Mucosa of rectum (tissue), 2 donors: Measurements from ENCODE around the gene TACC3.

ENCODE experiments used
- H3K27ac ChIP-seq, 2 donors: one replicate each; pipeline ENCODE4 v1.7.0; 2013; ENCODE audit warnings: inconsistent platforms in 2 of 2, low read depth in 2 of 2, low read length in 2 of 2
- H3K27me3 ChIP-seq, 2 donors: one replicate each; pipeline ENCODE4 v1.7.0; 2013; ENCODE audit warnings: low read length in 2 of 2; ENCODE audit not compliant: control insufficient read depth in 2 of 2, insufficient read depth in 2 of 2
- H3K36me3 ChIP-seq, 2 donors: one replicate each; pipeline ENCODE4 v1.7.0; 2013; ENCODE audit warnings: low read length in 2 of 2; ENCODE audit not compliant: control insufficient read depth in 2 of 2, insufficient read depth in 2 of 2
- H3K4me1 ChIP-seq, 2 donors: one replicate each; pipeline ENCODE4 v1.7.0; 2013; ENCODE audit warnings: low read length in 2 of 2, mild to moderate bottlenecking in 1 of 2; ENCODE audit not compliant: control insufficient read depth in 2 of 2, insufficient read depth in 2 of 2
- H3K4me3 ChIP-seq, 2 donors: one replicate each; pipeline ENCODE4 v1.7.0; 2013; ENCODE audit warnings: low read length in 2 of 2
- H3K9ac ChIP-seq, 2 donors: one replicate each; pipeline ENCODE4 v1.7.0; 2013; ENCODE audit warnings: low read length in 2 of 2, low read depth in 1 of 2, mild to moderate bottlenecking in 1 of 2
- H3K9me3 ChIP-seq, 2 donors: one replicate each; pipeline ENCODE4 v1.7.0; 2013; ENCODE audit warnings: low read length in 2 of 2; ENCODE audit not compliant: control insufficient read depth in 2 of 2
- donor health status: healthy.
- donor health status: Normal muscosa, but diverticular disease.

TACC3 gene

DNA sequence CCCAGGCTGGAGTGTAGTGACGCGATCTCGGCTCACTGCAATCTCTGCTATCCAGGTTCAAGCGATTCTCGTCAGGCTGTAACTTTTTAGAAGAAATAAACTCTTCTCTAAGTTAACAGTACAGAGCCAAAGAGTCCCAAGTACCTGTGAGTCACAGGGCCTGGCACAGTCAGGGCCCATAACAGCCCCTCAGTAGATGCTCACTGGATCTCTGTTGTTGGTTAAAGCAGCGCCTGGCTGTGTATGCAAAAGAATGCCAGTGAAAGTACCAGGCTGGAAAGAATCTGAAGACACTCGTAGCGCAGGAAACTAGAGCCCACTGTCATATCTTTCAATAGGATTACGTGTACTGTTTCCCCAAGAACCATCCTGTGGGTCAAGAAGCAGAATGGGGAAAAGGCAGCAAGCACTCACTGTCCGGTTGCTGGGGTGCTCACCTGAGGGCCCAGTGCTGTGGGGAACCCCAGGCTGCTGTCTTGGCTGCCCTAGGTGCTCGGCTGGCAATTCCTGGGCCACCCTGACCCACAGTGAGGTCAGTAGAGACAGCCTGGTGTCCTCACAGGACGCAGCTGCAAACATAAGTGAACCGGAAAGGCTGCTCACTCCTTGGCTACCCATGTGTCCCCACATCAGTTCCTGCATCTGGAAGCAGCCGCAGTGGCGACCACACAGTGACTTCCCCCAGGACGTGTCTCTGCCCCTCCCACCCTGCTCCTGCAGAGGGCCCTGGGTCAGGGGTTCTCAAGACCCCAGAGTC is 6.1 kb upstream of the TACC3 start:
- Histone ChIP-seq H3K27ac (peak overlapping the region in 1 of 2 donors; percentile 67), H3K9ac (no peak overlapping the region), H3K36me3 (peaks cover 12 to 24% of the 10 kb centered on the region in 2 donors), H3K4me1 (peaks cover 32 to 46% of the 10 kb centered on the region in 2 donors), H3K9me3 (no peaks in the 10 kb centered on the region), H3K27me3 (no peaks in the 10 kb centered on the region), H3K4me3 (peak overlapping the region in 1 of 2 donors; percentile 5)

DNA sequence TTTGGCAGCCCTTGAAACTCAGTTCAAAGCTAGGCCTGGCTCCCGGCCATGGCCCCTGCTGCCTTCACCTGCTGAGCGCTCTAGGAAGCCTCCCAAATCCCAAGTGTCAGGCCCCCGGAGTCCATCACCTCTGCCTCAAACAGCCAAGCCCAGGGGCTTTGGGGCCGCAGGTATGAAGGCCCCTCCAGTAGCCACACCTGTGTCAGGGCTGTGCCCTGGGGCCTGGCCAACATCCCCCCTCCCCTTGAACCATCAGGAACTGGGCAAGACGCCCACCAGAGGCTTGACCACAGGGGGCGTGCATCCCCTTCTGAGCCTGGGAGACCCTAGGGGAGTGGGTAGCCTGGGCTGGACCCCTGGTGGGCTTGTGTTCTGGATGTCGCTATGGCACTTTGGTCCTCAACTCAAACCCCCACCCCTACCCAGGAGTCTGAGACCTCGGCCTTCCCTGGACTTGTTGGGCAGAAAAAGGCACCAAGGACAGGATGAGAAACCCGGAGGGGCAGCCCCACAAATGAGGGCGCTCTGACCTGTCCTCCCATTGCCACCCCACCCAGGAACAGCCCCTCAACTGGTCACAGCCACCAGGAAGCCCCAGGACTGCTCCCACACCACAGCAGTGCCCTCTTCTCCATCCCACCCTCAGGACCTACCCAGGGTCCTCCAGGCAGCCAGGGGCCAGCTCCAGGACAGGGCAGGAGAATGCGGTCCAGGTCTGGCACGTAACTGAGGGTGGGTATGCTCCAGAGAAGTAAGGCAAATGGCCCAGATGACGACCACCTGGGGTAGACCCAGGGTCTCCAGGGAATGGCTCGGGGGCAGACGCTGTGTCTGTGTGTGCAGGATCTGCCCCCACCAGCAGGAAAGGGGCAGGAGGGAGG is 5.0 kb upstream of the TACC3 start:
- peaks cover 29 to 43% of the 10 kb centered on the region in 2 donors for H3K4me1 ChIP-seq
- H3K27ac ChIP-seq, result no peak overlapping the region
- H3K36me3 ChIP-seq, result peaks cover 12 to 24% of the 10 kb centered on the region in 2 donors
- no peak overlapping the region for H3K4me3 ChIP-seq
- H3K27me3 ChIP-seq, result no peaks in the 10 kb centered on the region
- H3K9ac ChIP-seq, result no peak overlapping the region
- no peaks in the 10 kb centered on the region for H3K9me3 ChIP-seq

DNA sequence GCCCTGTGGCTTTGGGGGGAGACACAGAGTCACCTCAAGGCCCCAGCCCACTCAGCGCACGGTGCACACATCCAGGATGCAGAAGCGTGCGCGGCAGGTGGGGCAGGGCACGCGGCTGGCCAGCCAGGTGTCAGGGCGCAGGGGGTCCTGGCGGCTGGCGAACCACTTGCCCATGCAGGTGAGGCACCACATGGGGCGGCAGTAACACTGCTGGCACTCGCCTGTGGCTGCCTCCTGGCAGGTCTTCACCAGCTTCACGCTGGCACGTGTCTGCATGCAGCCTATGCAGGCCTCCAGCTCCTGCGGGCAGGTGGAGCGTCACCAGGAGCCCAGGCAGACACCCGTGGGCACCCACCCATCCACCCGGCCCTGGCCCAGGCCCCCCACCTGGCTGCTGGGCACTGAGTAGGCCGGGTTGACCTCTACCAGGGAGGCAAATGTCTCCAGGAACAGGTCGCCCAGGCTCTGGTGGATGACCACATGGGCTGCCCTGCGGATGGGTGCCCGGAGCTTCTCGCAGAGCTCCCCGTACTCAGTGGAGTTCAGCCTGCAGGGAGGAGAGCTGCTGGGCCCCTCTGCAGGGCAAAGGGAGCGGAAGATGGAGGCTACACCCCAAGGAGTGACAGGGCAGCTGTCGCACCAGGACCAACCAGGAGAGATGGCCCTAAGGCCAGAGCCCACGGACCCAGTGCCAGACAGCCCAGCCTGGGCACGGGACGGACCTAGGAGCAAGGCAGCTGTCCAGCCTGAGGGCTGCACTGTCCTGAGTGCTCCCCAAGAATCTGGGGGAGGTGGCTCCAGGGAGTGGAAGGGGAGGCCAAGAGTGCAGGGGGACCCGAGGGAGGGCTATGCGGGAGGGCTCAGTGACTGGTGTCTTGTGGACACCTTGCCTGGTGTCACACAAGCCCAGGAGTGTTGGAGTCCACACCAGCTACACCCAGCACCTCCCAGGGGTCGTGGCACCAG is 3.9 kb upstream of the TACC3 start:
- Histone ChIP-seq H3K4me3 (no peak overlapping the region), H3K9ac (no peak overlapping the region), H3K36me3 (peaks cover 12 to 24% of the 10 kb centered on the region in 2 donors), H3K27me3 (no peaks in the 10 kb centered on the region), H3K4me1 (peaks cover 36 to 48% of the 10 kb centered on the region in 2 donors), H3K9me3 (no peaks in the 10 kb centered on the region), H3K27ac (no peak overlapping the region)

DNA sequence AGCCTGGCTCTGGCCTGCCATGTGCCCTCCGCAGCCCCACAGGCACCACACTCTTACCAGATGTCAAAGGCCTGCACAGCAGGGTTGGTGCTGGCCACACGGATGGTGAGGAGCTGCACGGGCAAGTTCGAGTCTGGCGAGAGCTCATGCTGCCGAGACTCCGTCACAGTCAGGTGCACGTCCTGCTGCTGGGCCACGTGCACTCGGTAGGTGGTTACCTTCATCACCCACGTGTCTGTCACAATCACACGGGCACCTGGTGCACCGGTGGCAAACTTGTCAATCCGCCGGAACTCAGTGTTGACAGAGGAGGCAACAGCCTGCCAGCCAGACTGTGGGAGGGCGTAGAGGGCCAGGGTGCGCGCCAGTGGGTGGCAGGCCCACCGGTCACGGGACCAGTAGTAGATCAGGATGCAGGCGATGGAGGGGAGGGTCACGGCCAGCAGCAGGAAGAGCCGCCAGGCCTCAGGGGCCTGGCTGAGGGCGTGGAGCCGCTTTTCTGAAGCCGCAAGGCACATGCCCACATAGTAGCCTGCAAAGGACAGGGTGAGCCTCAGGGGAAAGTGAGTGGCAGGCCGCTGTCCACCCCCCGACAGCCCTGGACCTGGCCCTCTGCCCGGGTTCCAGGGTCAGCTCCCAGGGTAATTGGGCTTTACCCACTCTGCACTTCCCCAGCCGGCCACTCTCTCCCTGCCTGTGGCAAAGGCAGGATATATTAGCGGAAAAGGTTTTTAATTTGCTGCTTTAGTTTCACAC is 3.0 kb upstream of the TACC3 start:
- no peak overlapping the region for H3K27ac ChIP-seq
- H3K36me3 ChIP-seq, result peaks cover 12 to 24% of the 10 kb centered on the region in 2 donors
- H3K9ac ChIP-seq, result no peak overlapping the region
- H3K4me1 ChIP-seq, result peaks cover 34 to 53% of the 10 kb centered on the region in 2 donors
- no peak overlapping the region for H3K4me3 ChIP-seq
- H3K9me3 ChIP-seq, result no peaks in the 10 kb centered on the region
- H3K27me3 ChIP-seq, result no peaks in the 10 kb centered on the region

DNA sequence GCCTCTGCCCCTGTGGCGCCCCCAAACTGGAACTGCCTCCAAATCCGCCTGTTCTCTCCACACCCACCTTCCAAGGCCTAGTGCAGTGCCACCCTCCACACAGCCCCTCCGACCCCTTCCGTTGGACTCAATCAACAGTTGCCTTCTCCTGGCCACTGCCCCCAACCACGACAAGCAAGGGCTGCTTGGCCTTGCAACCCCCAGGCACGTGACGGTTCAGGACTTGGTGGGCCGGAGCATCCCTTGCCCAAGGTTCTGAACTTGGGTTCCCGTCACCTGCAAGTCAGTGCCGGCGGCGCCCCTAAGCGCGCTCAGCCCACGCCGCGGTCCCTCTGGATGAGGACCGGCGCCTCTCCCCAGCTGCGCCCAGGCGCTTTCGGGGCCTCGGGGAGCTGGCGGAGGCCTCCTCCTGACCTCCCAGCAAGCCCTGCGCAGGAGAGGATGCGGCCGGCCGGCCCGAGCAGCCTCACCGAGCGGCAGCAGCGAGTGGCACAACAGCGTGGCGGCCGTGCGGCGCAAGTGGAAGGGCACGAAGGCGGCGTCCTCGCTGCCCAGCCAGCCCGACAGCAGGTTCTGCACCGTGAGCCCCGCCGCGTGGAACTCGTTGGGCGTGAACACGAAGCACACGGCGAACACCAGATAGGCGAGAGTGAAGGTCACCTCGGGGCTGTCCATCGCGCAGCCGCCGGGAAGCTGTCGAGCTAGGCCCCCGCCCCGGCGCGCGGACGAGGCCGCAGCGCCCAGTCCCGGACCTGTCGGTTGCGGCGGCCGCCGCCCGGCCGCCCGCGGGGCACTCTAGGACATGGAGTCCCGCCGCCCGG is 948 bp upstream of the TACC3 start:
- Histone ChIP-seq H3K4me1 (peaks cover 20 to 33% of the 10 kb centered on the region in 2 donors), H3K4me3 (peak overlapping the region; percentile 86 to 96), H3K27ac (peak overlapping the region; percentile 92 to 96), H3K36me3 (peaks cover 12 to 23% of the 10 kb centered on the region in 2 donors), H3K9me3 (no peaks in the 10 kb centered on the region), H3K9ac (peak overlapping the region; percentile 88 to 93), H3K27me3 (no peaks in the 10 kb centered on the region)

DNA sequence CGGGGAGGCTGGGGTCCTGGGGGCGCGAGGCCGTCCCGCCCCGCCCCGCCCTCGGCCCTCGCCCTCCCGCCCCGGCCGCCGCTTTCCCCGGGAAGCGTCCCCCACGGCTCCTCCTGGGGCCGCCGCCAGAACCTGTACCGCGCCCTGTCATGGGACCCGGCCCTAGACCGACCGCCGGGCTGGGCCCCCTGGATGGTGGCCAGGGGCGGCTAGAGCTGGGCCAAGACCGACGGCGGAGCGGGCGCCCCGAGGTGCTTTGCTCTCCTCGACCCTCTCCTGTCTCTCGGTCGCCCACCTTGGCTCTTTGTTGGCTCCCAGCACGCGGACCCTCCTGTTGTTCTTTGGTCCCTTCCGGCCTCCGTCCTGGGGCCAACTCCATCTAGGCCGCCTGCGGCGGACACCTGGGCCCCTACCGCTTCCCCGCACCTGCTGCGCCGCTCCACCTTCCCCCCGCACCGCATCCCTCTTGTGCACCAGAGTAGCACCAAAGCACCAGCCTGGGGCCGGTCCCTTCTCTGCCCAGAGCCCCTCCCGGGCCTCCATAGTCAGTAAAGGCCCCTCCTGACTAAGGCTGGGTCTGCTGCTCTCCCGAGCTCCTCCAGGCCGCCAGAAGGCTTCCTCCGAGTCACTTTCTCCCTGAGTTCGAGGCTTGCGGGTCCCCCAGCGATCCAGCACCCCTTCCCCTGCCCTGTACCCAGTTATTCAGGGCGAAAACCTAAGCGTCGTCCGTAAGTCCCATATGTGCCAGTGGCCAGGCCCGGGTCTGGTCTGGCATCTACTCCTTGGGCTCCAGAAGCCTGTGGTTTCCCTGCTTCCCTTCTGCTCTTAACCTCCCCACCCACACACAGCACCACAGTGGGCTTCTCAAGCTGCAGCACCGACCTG is 587 bp downstream of the TACC3 start:
- no peaks in the 10 kb centered on the region for H3K27me3 ChIP-seq
- H3K36me3 ChIP-seq, result peaks cover 12 to 19% of the 10 kb centered on the region in 2 donors
- peak overlapping the region in 1 of 2 donors; percentile 81 for H3K27ac ChIP-seq
- H3K4me1 ChIP-seq, result peaks cover 20 to 39% of the 10 kb centered on the region in 2 donors
- H3K4me3 ChIP-seq, result peak overlapping the region; percentile 57 to 61
- H3K9ac ChIP-seq, result peak overlapping the region; percentile 24 to 42
- H3K9me3 ChIP-seq, result no peaks in the 10 kb centered on the region

DNA sequence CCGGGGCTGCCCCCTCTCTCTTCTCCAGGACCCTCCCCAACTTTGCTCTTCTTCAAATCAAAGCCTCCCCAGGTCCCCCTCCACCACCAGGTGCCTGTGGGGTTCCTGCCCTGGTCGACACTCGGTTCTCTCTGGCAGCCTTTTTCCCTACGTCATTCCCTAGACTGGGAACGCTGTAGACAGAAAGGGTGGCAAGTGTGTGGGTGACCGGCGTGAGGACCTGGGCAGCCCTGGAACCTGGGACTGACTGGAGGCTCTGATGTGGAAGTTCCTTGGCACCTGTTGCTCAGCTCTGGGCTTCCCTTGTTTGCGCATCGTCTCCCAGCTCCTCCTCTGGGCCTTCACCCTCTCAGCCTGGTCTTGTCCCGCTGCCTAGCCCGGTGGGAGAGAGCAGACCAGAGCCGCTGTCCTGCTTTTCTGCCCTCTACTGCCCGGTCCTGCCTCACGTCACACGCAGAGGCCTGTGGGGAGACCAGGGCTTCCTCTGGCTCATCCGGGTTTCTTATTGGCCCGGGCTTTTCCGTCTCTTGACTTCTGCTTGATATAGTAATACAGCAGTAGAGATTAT is 1.3 kb downstream of the TACC3 start:
- peaks cover 23 to 39% of the 10 kb centered on the region in 2 donors for H3K4me1 ChIP-seq
- H3K4me3 ChIP-seq, result peak overlapping the region; percentile 55 to 57
- peak overlapping the region; percentile 20 to 42 for H3K9ac ChIP-seq
- H3K36me3 ChIP-seq, result peaks cover 8 to 12% of the 10 kb centered on the region in 2 donors
- H3K9me3 ChIP-seq, result no peaks in the 10 kb centered on the region
- no peaks in the 10 kb centered on the region for H3K27me3 ChIP-seq
- H3K27ac ChIP-seq, result peak overlapping the region; percentile 72 to 81
